ENCODE measurements around the gene SUN5. TPM values are rescaled to one million over a fixed set of nuclear protein-coding genes. Genes with fewer than 3 reads are reported as not detected.

SUN5 gene
- total and polyA plus RNA-seq, 2 donors from 2014 or later = not detected

- no peaks in the 10 kb centered on the region for H3K4me1 ChIP-seq (ENCODE audit: control insufficient read depth in 2 of 3, insufficient read depth in 2 of 3, low read depth in 1 of 3, low read length in 3 of 3)
- intact Hi-C loops (cut with DNase I) = no loop called here
- H3K9ac ChIP-seq (ENCODE audit: low read length in 3 of 3) = no peak overlapping the region
- H3K36me3 ChIP-seq (ENCODE audit: control insufficient read depth in 2 of 3, insufficient read depth in 3 of 3, low read length in 3 of 3) = no peaks in the 10 kb centered on the region
- H3K27ac ChIP-seq (ENCODE audit: low read depth in 2 of 2, low read length in 2 of 2) = no peak overlapping the region
- DNase-seq (no peak), FAIRE-seq (no peak)
- no peaks in the 10 kb centered on the region for H3K27me3 ChIP-seq (ENCODE audit: control insufficient read depth, insufficient read depth, low read length)
- H3K9me3 ChIP-seq (ENCODE audit: control insufficient read depth in 2 of 3, insufficient read depth in 1 of 3, low read length in 3 of 3) = no peaks in the 10 kb centered on the region
- H3K4me3 ChIP-seq (ENCODE audit: low read length in 3 of 3) = no peak overlapping the region
- TF ChIP-seq CTCF (IDR thresholded peaks at IDR 0.05; ENCODE audit: borderline replicate concordance, extremely low read depth, insufficient read depth) = no peak
Measured at GRCh38 chr20:32987044-32987825, 17.0 kb downstream of the SUN5 start.

DNA sequence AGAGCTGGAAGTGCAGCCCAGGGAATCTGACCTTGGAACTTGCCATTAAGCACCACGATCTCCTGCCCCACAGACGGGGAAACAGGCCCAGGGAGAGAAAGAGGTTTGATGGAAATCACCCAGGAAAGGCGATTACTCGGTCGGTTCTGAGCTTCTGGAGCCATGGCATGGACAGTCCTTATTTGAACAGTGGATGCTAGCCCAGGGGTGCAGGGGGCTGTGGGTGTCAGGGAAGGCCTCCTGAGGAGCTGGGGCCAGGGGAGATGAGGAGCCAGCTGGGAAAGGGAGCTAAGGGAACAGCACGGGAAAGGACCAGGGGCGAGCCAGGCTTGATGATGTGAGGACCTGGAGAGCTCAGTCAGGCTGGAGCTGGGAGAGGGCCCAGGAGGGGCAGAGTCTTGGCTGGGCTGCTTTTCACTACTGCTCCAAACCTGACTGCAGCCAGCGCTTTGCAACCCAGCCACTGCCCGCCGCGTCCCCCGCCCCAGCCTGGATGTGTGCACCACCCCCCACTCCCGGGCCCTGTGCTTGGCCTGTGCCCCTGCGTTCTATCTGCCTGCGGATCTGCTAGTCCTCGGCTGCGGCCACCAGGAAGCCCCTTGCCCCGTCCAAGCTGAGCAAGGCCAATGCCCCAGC lies 17.8 kb downstream of the SUN5 start:
- DNase-seq (no peak), FAIRE-seq (no peak)
- H3K4me1 ChIP-seq (ENCODE audit: control insufficient read depth in 2 of 3, insufficient read depth in 2 of 3, low read depth in 1 of 3, low read length in 3 of 3) = no peaks in the 10 kb centered on the region
- H3K9ac ChIP-seq (ENCODE audit: low read length in 3 of 3) = no peak overlapping the region
- no peaks in the 10 kb centered on the region for H3K27me3 ChIP-seq (ENCODE audit: control insufficient read depth, insufficient read depth, low read length)
- intact Hi-C loops (cut with DNase I) = no loop called here
- no peaks in the 10 kb centered on the region for H3K9me3 ChIP-seq (ENCODE audit: control insufficient read depth in 2 of 3, insufficient read depth in 1 of 3, low read length in 3 of 3)
- no peak overlapping the region for H3K4me3 ChIP-seq (ENCODE audit: low read length in 3 of 3)
- no peaks in the 10 kb centered on the region for H3K36me3 ChIP-seq (ENCODE audit: control insufficient read depth in 2 of 3, insufficient read depth in 3 of 3, low read length in 3 of 3)
- no peak for TF ChIP-seq CTCF (IDR thresholded peaks at IDR 0.05; ENCODE audit: borderline replicate concordance, extremely low read depth, insufficient read depth)
- no peak overlapping the region for H3K27ac ChIP-seq (ENCODE audit: low read depth in 2 of 2, low read length in 2 of 2)

DNA sequence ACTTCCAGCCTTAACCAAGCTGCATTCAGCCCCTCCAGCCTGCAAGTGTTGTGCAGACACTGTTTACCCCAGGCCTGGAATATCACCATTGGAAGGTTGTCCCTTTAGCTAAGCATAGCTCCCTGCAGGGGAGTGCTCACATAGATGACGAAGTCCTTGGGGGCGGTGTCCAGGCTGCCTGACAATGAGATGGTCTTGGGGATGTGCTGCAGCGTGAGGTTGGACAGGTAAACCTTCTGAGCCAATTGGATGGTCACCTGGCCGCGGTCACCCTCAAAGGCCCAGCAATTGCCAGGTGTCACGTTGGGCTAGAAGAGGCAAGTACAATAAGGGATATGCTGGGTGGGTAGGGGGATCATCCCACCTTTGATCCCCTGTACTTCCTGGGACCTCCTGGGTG lies 18.6 kb downstream of the SUN5 start:
- Histone ChIP-seq H3K4me3 (ENCODE audit: low read length in 3 of 3) (no peak overlapping the region), H3K36me3 (ENCODE audit: control insufficient read depth in 2 of 3, insufficient read depth in 3 of 3, low read length in 3 of 3) (no peaks in the 10 kb centered on the region), H3K4me1 (ENCODE audit: control insufficient read depth in 2 of 3, insufficient read depth in 2 of 3, low read depth in 1 of 3, low read length in 3 of 3) (no peaks in the 10 kb centered on the region), H3K27ac (ENCODE audit: low read depth in 2 of 2, low read length in 2 of 2) (no peak overlapping the region), H3K9ac (ENCODE audit: low read length in 3 of 3) (no peak overlapping the region), H3K27me3 (ENCODE audit: control insufficient read depth, insufficient read depth, low read length) (no peaks in the 10 kb centered on the region), H3K9me3 (ENCODE audit: control insufficient read depth in 2 of 3, insufficient read depth in 1 of 3, low read length in 3 of 3) (no peaks in the 10 kb centered on the region)
- no peak for DNase-seq
- FAIRE-seq = no peak
- no peak for TF ChIP-seq CTCF (IDR thresholded peaks at IDR 0.05; ENCODE audit: borderline replicate concordance, extremely low read depth, insufficient read depth)
- intact Hi-C loops (cut with DNase I) = no loop called here

All from kidney (tissue), 14 donors.